Astrocyte of the cerebellum (primary cell): ENCODE data around the gene SYNE2.

Experiments
- DNase-seq: peaks from one replicate; pipeline ENCODE4 v3.0.0-alpha.2; 2011; ENCODE audit warnings: low read depth
- H3K4me3 ChIP-seq: 2 replicates; pipeline ENCODE4 v1.5.1; 2011; ENCODE audit warnings: mild to moderate bottlenecking, low read depth, low read length, moderate library complexity
- CTCF ChIP-seq: IDR thresholded peaks from 2 replicates; pipeline ENCODE4 v1.5.1; 2012; ENCODE audit warnings: low read length, low read depth, moderate library complexity, mild to moderate bottlenecking; ENCODE audit errors: missing control alignments
- in situ Hi-C: cut with HindIII; loops from 2 replicates; pipeline ENCODE4 v1.10.0; 2017; ENCODE audit warnings: low sequenced_read_pairs

SYNE2 gene

GRCh38 chr14:64245491-64245890, 392.7 kb downstream of the SYNE2 start:
- DNase-seq = no peak
- no peak for TF ChIP-seq CTCF
- in situ Hi-C loops = no loop called here
- H3K4me3 ChIP-seq = no peak overlapping the region

DNA sequence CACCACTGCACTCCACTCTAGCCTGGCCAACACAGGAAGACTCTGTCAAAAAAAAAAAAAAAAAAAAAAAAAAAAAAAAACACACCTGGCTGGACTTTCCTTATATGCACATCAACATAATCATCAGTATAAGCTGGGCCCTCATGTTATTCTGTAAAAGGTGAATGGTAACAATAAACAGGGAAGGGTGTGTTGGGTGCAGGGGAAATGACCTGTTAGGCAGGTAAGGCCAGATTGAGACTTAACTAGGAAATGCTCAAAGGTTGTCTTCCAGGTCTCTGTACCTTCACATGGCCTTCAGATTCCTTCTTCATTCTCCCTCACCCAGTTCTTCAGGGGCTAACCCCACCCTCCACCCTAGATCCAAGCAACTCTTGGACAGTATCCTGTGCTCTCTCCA, 393.9 kb downstream of the SYNE2 start:
- H3K4me3 ChIP-seq = no peak overlapping the region
- no peak for DNase-seq
- no peak for TF ChIP-seq CTCF
- in situ Hi-C loops = no loop called here

GRCh38 chr14:64247195-64247594, 394.4 kb downstream of the SYNE2 start:
- in situ Hi-C loops = no loop called here
- DNase-seq = no peak
- H3K4me3 ChIP-seq = no peak overlapping the region
- TF ChIP-seq CTCF = no peak

DNA sequence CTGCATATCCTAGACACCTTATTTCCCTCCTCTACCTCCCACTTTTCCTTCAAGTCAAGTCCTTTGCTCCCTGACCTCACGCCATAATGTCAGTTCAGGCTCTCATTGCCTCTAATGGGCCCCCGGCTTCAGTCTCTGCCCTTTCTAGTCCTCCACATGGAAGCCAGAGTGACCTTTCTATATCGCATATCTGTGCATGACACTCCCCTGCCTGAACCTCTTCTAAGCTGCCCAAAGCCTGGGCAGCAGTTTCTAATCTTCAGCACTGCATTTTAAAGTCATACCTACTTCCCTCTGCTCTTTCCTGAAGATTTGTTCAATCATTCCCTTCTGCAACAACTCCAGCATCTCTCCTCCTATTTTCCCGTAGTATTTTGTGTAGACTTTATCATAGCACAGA, 395.9 kb downstream of the SYNE2 start:
- in situ Hi-C loops = no loop called here
- TF ChIP-seq CTCF = no peak
- no peak overlapping the region for H3K4me3 ChIP-seq
- no peak for DNase-seq

GRCh38 chr14:64249363-64249762, 396.6 kb downstream of the SYNE2 start:
- no peak for TF ChIP-seq CTCF
- DNase-seq = no peak
- no peak overlapping the region for H3K4me3 ChIP-seq
- in situ Hi-C loops = no loop called here

GRCh38 chr14:64253672-64254071, 400.9 kb downstream of the SYNE2 start:
- in situ Hi-C loops = no loop called here
- no peak for TF ChIP-seq CTCF
- H3K4me3 ChIP-seq = no peak overlapping the region
- no peak for DNase-seq

GRCh38 chr14:64255756-64256155, 403.0 kb downstream of the SYNE2 start:
- in situ Hi-C loops = no loop called here
- no peak for DNase-seq
- no peak overlapping the region for H3K4me3 ChIP-seq
- no peak for TF ChIP-seq CTCF
